Stimulated activated CD4-positive, alpha-beta T cell treated with anti-CD3 and anti-CD28 coated beads, Interleukin-15, amount 100 ng/mL, for 24 hours (primary cell): ENCODE measurements around the gene ATG7.

Experiments used
- DNase-seq: peaks from one replicate; pipeline ENCODE4 v3.0.0-alpha.2; 2020

ATG7 gene

GRCh38 chr3:11602239-11602840 lies 330.1 kb downstream of the ATG7 start:
- DNase-seq: no peak

- DNase-seq: no peak
Measured at GRCh38 chr3:11602886-11603527, 330.8 kb downstream of the ATG7 start.

GRCh38 chr3:11603628-11604027 lies 331.4 kb downstream of the ATG7 start:
- no peak for DNase-seq

DNA sequence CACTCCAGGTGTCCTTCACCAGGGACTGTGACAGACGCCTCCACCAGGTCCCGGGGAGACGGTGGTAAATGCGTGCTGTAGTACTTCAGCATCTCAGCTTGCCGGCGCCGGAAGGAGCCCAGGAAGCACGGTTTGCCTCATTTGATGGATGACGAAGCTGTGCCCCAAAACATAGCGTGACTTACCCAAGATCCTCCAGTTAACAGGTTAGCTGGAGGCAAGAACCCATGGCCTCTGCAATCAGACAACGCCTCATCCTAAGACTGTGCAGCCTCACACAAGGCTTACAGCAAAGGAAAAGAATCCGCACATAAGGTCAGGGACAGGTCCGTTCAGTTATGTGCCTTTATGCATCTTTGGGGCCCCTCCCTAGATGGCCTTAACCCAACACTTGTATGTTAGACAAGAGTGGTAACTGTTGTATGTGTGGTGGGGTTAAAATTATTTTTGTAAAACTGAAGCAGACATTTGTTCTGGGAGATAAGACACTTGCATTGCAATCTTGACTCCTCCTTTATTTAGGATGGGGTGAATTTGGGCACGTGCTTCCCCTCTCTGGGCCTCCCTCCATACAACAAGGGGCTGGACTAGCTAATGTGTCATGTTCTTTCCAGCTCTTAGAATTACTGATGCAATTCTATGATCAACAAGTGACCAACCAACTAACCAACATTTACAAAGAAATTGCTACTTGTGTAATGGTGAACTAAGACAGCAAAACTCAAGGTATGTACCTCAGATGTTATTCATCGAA lies 332.1 kb downstream of the ATG7 start:
- DNase-seq: no peak

GRCh38 chr3:11605398-11605797 lies 333.2 kb downstream of the ATG7 start:
- no peak for DNase-seq

DNA sequence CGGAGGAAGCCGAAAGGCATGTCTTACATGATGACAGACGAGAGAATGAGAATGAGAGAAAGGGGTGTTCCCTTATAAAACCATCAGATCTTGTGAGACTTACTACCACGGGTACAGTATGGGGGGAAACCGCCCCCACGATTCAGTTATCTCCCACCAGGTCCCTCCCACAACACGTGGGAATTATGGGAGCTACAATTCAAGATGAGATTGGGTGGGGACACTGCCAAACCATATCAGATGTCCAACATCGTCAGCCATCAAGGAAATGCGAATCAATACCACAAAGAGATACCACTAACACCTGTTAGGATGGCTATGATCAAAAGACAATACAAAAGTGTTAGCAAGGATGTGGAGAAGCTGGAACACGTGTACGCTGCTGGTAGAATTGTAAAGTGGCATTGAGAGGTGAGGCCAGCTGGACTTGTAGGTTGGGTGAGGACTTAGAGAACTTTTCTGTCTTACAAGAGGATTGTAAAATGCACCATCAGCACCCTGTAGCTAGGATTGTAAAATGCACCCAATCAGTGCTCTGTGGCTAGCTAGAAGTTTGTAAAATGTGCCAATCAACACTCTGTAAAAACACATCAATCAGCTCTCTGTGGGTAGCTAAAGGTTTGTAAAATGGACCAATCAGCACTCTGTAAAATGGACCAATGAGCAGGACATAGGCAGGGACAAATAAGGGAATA lies 334.0 kb downstream of the ATG7 start:
- no peak for DNase-seq

- no peak for DNase-seq
Measured at GRCh38 chr3:11606865-11607440, 334.8 kb downstream of the ATG7 start.
